PC-3 (cell line): ENCODE data around the gene TARS2.

Experiments used
- EZH2 ChIP-seq: fragments of 300-600 bp; sonication (generic); IDR thresholded peaks from one replicate; pipeline ENCODE4 v1.6.1; 2017; ENCODE audit warnings: antibody characterized with exemption, mild to moderate bottlenecking, low read length; ENCODE audit not compliant: unreplicated experiment
- TF ChIP-seq, protein P1 (sequence below): fragments of 300-600 bp; sonication (generic); conservative IDR thresholded peaks from 2 replicates; pipeline ENCODE4 v1.5.1; 2017; ENCODE audit warnings: antibody characterized with exemption, low read depth, mild to moderate bottlenecking, low read length

DNA sequence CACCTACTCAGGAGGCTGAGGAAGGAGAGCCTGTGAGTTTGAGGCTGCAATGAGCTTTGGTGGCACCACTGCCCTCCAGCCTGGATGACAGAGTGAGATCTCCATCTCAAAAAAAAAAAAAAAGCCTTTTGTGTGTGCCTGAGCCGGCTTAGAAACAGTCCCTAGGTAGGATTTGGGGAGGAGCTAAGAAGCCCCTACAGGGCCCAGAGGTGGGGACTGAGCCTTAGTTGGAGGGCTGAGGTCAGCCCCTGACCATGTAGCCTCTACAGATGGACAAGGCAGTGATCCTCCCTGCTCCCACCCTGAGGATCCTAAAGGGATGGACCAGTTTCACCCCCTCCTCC is 64.5 kb downstream of the TARS2 start:
- no peak for TF ChIP-seq EZH2
- TF ChIP-seq, protein P1, sequence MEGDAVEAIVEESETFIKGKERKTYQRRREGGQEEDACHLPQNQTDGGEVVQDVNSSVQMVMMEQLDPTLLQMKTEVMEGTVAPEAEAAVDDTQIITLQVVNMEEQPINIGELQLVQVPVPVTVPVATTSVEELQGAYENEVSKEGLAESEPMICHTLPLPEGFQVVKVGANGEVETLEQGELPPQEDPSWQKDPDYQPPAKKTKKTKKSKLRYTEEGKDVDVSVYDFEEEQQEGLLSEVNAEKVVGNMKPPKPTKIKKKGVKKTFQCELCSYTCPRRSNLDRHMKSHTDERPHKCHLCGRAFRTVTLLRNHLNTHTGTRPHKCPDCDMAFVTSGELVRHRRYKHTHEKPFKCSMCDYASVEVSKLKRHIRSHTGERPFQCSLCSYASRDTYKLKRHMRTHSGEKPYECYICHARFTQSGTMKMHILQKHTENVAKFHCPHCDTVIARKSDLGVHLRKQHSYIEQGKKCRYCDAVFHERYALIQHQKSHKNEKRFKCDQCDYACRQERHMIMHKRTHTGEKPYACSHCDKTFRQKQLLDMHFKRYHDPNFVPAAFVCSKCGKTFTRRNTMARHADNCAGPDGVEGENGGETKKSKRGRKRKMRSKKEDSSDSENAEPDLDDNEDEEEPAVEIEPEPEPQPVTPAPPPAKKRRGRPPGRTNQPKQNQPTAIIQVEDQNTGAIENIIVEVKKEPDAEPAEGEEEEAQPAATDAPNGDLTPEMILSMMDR, result no peak
